GM19099 (cell line): ENCODE measurements around the gene FCER1A.

Source experiments
- POLR2A ChIP-seq: IDR thresholded peaks from 3 replicates; pipeline ENCODE4 v1.6.1; 2011; ENCODE audit warnings: low read depth; ENCODE audit not compliant: insufficient read length; ENCODE audit errors: extremely low read depth

Gene FCER1A

DNA sequence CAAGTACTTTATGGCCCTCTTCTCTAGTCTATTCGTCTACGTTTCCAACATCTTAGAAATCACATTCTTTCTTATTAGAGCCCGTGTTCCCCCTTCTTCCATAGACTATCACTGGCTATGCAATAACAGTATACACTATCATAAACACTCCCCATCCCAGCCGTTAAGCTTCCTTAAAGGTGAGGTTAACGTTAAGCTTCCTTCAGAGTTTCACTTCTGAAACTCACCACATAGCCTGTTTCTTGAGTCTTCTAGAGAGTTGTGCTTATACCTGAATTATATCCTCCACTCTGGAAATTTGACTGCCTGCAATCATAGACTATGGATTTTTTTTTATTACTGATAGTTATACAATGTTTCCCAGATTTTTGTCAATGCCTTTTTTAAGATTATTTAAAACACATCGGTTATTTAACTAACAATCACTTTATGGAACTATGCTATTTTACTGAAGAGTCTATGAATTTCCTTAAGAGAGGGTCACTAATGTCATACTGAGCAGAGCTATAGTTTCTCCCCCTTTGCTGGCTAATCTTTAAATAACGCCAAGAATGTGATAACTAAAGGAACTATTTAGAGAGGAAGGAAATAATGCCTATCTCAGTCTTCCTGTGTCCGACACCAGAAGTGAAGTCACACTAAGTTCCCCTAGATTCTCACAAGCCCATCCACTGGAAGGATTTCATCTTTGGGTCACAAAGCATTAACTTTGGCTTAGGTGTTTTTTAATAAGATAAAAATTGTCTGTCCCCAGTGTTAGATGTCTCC lies 16.8 kb downstream of the FCER1A start:
- no peak for TF ChIP-seq POLR2A

DNA sequence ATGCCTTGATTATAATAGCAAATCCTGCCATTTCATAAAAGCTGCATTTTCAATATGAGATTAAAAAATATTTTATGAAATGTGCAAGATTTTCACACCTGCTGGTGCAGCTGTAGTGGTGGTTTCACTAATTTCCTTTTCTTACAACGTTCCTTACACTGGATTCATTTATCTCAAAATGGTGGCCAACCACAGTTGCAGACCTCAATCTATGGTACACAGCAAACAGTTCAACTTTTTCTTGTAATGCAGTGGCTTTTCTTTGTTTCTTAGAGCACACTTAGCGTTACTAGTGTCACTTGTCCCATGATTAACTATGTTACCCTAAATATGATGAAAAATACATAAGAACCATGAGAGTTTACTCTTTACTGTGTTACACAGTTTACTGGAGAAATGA lies 32.7 kb downstream of the FCER1A start:
- TF ChIP-seq POLR2A: no peak

DNA sequence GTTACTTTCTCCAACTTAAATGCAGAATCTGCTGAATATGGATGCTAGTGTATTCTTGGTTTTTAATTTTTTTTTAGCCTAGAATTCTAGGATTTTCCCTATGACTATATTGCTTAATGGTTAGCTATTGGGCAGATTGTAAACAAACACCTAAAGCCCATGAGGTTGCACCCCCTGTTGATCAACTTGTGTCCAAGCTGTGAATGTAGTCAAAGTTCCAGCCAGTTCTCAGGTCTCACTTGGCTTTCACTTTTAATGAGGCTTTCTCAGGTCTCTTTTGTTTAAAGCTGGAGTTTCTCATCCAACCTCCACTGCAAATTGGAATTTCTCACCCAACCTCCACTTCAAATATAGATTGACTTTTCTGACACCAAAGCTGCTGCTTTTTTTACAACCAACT lies 35.9 kb downstream of the FCER1A start:
- no peak for TF ChIP-seq POLR2A

DNA sequence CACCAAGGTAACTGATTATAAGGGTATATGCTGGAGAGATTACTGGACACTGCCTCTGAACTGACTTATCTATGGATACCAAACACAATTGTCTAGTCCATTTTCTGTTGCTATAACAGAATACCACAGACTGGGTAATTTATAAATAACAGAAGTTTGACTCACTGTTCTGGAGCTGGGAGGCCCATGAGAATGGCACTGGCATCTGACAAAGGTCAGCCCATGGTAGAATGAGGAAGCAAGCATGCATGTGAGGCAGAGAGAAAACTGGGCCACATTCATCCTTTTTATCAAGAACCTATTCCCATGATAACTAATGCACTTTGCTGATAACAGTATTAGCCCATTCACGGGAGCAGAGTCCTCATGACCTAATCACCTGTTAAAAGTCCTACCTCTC lies 37.4 kb downstream of the FCER1A start:
- TF ChIP-seq POLR2A: no peak

DNA sequence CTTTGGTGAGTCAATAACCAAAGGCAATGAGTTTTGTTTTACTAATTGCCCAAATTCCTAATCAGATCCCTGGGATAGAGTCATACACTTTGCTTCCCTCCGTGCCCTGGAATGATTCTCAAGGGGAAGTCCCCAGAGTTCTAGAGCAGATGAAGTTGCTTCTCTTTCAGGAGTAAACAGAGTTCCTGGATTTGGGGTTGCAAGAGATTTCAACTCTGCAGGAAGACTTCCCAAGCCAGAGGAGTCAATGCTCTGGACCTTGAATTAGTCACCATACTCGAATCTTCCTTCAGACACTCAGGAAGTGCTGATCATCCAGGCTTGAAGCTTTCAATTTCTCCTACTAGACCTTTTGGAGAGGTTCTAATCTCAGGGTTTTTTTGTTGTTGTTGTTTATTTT lies 39.6 kb downstream of the FCER1A start:
- no peak for TF ChIP-seq POLR2A

DNA sequence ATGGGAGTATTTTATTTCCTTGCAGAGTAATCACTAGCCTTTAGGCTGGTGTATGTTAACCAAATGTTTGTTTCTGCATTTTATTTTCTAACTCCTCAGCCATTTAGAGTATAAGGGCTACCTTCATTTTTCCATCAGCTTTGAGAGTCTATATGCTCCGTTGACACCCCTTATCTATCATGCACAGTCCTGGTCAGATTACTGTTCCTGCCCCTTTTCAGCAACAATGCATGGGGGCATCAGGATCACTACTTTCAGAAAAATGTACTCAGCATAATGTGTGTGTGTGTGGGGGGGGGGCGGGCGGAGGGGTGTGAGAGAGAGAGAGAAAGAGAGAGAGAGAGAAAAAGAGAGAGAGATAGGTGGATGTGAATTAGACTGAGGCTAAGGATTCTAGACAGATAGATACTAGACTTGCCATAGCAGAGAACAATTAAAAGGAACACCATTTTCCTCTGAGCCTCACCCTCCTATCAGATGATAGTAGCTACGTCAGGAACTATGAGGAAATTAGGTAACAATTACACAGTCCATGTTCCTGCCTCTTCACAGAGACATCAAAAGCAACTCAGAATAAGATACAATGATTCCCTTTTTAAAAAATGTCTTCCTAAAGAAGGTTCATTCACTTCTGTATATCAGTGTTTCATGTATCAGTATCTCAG lies 40.8 kb downstream of the FCER1A start:
- TF ChIP-seq POLR2A: no peak

DNA sequence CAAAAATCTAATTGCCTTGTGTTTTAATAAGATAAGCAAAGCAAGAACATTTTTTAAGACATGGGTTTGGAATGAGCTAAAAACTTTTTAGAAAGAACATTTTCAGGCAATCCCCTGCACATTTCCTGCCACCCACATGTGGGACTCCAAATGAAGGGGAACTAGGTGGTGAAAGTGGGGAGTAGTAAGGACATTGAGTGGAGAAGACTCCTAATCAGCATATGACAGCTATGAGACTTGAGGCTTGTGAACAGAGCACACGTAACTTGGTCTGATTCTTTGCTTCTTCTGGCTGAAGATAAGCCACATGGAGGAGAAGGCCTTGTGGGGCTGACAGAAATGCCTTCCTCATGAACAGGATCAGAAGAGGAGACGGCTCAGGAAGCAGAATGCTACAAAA lies 50.3 kb downstream of the FCER1A start:
- TF ChIP-seq POLR2A: no peak
